GM21360 (cell line): ENCODE results near the gene FGF6.

Source experiments
- ATAC-seq: cut with Tn5 transposase; IDR thresholded peaks from one replicate; pipeline ENCODE4 v1.9.1; 2021; ENCODE audit warnings: mild to moderate bottlenecking, moderate library complexity; ENCODE audit not compliant: unreplicated experiment

The FGF6 gene

DNA sequence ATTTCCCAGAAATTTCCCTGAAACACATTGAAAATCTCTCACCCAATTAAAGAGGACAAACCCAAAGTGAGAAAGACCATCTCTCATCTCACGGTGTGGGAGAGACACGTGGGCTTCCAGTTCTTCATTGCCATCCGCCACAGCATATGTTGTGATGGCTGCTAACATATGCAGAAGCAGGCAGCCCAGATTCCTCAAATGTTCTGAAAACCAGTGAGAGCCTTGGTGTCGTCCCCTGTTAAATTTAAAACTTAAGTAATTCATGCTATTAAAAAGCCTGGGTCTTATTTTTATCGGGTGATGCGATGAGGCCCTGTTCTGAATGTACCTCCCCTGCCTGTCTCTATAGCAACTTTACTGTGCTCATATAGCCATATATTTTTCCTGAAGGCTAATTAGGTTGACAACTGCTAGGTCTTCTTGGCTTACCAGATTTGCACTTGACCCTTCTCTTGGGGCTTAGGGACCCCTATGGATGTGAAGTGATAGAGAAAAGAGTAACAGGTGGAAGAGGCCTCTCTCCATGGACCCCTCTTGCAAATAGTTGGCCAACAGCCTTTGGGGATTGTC is 2.8 kb upstream of the FGF6 start:
- ATAC-seq: no peak

DNA sequence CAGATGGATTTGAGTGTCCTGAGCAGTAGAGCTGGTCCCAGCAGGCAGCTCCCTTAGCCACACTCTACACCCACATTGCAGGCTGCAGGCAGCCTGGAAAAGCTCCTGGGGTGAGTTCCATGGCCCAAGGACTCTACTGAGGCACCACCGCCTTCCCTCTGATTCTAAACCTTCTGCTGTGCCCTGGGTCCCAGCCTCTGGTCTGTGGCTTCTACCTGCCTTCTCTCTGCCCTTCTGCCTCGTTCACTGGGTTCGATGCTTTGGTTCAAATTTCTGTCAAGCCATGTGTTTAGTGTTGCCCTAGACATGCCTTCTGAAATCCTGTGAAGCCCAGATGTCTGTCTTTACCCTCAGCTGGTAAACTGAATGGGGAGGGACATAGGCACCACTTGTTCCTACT is 1.5 kb upstream of the FGF6 start:
- ATAC-seq: no peak

DNA sequence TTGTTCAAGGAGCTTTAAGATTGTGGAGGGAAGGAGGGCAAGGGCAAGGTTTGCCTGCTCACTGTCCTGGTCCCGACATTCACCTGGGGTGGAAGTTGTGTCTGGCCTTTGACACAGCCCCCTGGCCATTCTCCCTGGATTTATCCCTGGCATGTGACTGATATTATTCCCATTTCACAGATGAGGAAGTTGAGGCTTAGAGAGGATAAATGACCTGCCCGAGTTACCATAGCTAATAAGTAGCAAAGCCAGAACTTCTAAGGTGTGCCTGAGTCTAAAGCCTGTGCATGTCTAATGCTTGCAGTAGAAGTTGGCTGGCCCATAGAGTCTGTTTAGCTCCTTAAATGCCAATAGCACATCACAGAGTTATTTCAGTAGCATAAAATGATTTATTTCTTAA is 720 bp upstream of the FGF6 start:
- no peak for ATAC-seq

DNA sequence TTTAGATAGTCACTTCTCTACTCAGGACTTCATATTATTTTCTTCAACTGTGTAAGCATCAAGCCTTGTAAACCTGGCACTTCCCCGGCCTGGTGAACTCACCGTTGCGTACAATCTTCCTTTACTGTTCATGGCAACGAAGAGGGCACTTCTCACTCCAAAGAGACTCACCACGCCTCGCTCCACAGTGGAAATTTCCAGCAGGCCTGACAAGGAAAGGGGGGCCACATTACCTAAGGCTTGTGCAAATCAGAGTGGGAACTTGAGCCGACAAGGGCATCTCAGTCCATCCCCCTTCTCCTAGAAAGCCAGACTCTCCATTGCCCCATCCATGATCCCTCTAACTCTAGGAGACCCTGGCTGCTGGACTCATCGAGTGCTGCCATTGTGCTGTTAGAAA is 1.6 kb downstream of the FGF6 start:
- no peak for ATAC-seq

DNA sequence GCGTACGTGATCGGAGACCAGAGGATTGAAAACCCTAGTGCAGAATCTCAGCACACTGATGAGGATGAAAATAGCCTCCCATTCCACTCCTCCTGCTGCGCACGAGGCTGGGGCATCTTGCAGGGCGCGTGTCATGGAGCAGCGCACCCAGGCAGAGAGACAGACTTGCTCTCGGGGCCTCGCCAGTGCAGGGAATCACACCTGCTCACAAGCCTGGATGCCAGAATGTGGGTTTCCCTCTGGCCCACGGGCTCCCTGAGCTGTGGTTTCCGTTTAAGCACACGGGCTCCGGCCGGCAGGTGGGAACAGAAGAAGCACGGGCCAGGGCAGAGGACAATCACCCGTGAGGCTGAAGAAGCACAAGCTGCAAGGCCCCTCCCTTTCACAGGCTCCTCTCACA is 2.0 kb downstream of the FGF6 start:
- ATAC-seq: no peak

DNA sequence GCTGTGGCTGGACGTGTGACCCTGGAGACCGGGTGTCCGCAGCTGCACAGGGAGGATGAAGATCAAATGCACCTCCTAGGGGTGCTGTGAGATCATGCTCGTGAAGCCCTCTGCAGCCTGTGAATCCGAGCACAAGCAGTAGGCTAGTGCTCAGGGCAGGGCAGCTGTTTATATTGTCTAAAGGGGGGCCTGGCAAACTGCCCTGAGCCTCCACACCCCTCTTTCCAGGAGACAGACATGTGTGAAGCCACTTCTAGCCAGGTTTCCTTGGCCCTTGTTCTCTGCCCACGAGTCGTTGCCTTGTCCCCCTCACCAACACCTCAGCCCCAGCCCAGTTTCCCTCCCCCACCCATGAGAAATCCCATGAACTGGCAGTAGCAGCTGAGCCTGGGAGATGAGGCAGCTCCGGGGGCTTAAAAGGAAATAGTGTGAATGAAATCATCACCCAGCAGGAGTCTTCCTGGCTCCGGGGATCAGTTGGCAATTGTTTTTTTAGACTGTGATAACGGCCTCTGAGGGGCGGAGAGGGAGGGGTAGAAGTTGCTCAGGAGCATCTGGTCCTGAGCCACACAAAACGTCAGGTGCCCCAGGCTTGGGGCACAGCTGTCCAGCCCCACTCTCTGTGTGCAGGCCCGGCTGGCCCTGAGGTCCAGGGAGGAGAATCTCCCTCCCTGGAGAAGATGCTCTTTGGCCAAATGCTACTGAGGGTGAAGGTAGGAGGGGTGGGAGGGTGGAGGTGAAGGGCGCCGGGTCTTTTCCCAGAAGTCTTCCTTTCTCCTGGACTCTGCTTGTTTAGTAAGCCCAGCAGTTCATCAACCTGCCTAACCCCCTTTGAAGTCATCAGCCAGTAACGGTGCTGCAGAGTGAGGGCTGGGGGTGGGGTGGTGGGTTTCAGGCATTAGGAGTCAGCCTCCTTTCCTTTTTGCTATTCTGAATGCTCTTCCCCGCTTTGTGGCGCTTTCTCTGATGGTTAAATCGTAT is 4.0 kb downstream of the FGF6 start:
- no peak for ATAC-seq

DNA sequence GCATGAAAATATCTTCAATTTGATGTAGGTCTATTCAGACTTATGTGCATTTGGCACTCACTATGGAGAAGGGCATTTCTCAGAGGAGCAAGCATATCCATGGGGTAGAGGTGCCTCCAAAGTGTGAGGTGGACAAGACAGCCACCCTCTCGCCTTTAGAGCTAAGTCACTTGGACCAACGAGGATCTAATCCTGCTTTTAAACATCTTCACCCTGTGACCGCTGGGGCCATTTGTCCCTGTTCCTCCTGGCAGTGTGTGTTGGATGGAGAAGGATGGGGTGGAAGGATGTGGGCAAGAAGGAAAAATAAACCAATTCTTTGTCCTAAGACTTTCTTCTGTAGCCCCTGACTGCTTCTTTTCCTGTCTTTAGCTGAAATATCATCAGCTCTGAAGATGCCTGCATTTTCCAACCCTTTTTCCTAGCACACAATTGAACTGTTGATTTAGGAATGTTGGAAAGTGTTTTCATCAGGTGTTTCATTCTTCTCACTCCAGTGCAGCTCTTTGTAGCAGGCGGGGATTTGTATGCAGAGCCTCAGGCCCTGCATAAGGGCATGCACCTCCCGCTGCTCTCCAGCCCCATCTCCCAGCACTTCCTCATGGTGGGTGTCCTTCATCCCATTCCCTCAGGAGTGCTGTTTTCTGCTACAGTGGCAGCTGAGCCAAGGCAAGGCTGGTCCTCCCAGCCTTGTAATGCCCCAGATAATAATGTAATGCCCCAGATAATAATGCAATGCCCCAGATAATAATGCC is 5.3 kb downstream of the FGF6 start:
- no peak for ATAC-seq

DNA sequence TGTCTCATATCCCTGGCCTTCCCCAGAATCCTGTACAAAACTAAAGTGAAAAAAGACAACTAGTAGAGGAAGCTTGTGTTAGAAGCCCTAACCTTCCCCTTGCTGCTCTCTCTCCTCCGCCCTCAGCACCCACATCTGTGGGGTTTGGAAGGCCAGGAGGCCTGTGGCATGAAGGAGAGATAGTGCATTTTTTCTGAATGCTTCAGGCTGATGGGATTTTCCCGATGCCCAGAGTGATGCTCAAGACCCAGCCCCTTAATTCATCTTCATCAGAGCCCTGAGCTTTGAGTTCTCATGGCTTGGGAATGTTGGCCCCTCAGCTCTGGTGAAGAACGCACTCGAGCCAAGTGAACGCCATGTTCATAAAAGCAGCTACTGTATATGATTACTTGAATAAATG is 5.9 kb downstream of the FGF6 start:
- no peak for ATAC-seq

DNA sequence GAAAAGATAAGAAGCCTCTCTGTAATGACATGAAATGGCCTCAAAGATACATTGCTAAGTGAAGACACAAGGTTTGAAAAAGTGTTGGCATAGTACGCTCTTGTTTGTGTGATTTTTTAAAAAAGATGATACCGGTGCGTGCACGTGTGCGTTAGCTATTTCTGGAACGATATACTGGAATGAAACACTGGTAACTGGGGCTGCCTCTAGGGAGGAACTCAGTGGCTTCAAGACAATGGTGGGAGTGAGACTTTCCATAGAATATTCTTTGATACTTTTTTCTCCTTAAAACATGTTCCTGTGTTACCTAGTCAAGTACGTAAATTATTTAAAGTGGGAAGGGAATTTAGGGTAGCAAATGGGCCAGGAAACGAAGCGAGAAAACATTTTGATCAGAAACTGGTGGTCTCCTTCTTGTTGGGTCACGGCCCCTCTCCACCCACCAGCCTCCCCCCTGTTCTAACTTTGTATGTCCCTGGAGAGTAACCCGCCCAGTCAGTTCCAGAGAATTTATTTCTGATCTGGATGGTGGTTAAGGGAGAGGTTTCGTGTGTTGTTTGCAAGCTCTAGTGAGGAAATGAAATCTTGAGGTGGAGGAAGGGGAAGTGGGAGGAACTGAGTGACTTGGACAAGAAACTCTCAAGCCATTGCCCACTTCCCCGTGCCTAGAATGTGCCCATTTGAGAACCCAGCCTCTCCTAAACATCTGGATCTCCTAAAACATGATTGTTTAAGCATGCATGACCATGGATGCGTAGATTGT is 6.6 kb downstream of the FGF6 start:
- ATAC-seq: no peak

DNA sequence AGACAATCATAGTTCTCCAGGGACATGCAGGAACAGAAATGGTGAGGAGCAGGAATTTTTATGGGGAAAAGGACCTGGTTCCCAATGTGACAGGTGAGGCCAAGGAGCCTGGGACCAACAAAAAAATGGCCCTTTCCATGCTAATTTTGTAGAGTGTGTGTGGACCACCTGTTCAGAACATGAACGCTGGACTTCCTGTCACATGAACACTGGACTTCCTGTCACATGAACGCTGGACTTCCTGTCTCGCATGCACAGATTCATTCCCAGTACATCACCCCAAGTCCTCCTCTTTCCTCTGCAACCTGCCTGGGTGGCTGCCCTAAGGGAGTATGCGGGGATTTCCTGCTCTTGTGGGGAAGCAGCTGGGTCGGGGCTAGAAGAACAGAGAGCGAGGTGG is 10.1 kb downstream of the FGF6 start:
- ATAC-seq: no peak

DNA sequence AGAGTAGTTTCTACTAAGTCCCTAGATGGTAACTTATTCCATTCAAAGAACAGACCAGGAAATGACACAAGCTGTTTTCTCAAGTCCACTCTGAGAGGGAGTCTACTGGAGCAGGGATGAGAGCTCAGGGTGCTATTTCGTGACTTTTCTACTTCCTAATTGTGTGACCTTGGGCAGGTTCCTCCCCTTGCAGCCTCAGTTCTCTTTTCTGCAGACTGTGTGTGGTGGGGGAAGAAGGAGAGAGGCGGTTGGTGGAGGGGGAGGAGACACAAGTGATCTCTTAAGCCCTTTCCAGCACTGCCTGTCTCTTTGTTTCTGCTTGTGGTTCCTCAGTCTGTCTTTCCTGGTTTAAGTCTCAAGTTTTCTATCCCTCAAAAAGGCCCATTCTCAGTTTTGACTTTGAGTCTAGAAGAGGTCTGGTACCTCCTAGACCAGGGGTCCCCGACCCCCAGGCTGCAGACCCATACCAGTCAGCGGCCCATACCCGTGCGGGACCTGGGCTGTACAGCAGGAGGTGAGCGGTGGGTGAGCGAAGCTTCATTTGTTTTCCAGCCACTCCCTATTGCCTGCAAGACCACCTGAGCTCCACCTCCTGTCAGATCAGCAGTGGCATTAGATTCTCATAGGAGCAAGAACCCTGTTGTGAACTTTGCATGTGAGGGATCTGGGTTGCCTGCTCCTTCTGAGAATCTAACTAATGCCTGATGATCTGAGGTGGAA is 10.7 kb downstream of the FGF6 start:
- no peak for ATAC-seq

DNA sequence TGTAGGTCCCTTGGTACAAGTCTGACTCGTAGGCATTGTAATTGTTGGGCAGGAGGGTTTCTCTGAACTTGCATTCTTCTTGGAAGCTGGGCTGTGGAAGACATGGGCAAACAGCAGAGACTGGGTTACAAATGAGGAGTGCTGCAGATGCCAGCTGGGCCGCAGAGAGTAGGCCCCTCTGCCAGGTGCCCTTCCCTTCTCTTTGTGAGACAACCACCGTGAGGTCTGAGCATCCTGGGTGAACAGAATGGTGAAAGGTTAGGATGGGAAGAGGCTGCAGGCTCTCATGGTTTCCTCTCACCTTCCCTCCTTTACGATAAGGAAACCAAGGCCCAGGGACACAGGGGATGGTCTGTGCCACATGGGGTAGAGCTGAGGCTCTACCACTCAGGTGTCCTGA is 11.3 kb downstream of the FGF6 start:
- no peak for ATAC-seq

DNA sequence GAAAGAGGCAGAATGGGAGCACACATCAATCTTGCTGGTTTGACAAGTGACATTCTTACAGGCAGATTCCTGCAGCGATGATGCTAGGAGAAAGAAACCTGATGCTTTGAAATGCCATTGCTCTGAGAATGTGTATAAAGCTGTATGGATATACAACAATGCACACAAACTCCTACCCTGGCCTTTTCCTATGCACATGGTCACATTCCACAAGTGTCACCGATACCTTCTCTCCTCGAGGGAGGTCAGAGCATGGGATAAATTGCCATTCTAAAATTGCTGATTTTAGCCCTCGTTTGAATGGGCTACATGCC is 11.9 kb downstream of the FGF6 start:
- no peak for ATAC-seq

DNA sequence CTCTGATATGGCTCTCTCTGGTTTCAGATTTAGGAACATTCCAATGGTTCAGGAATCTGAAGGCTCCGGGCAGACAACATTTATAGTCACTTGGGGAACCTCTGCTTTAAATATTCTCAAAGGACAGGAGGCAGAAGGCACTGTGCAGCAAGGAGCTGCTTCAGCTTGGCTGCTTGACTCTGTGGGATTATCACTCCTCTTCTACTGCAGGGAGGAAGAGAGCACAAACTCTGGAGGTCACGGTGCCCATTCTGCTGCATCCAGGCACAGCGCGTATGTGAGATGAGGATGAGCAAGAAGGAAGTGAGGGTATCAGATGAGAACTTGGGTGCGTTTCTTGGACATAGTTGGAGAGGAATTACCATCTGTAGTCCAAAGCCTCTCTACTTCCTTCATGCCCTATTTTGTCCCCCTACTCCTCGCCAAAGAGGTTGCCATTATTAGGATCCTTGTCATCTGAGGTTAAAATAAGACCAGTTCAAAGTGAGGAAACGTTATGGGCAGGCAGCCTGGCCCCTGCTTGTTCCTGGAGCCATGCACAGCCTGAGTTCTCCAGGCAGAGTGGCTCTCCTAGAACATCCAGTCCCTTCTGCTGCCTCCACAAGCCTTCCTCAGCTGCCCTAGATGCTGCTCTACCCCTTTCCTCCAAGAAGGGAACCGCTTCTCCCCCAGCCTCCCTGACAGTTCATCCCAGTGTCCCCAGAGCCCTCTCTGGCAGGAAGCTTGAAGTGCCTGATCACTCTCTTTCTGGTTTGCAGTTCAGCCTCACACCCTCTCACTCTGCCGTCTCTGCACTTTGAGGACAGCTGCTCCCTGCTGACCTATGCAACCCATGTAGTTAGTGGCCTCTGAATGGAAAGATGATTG is 12.5 kb downstream of the FGF6 start:
- ATAC-seq: no peak

DNA sequence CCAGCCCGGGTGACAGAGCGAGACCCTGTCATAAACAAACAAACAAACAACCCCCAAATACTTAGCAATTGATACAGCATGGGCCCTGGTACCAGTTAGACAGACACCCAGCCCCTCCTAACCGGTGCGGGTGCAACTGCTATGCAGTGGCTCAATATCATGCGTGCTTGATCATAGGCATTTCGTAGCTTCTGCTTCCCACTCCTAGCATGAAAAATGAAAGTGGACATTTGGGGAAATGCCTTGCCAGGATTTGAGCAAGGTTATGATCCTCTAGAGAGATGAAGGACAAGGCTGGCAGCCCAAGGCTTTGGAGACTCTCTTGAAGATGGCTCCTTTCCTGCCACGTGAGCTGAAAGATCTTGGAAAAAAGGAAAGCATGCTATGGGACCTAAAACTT is 13.7 kb downstream of the FGF6 start:
- ATAC-seq: no peak

DNA sequence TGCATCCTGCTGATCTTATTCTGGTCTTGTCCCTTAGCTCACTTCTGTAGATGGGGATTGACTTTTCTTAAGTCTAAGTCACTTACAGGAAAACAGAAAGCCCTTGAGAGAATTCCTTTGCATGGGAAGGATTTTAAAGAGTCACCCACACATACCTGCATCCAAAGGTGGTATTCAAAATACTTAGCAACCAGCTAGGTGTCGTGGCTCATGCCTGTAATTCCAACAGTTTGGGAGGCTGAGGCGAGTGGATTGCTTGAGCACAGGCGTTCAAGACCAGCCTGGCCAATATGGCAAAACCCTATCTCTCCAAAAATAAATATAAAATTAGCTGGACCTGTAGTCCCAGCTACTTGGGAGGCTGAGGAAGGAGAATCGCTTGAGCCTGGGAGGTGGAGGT is 14.2 kb downstream of the FGF6 start:
- no peak for ATAC-seq

DNA sequence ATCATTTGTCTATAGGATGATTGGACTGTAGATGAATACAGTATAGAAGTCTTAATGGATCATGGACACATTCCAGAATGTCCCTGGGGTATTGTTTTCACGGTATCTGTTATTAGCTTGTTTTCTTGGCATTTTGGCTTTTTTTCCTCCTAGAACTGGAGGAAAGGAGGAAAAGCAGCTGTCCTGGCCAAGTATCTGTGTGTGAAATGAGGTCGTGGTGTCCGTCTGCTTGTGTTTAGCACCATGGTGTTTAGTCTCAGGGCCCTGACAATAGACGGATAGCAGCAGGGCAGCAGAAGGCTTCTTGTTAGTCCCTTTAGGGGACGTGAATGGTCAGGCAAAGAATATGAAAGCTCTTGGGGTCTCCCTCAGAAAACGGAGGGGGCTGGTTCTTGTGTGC is 21.2 kb downstream of the FGF6 start:
- no peak for ATAC-seq

DNA sequence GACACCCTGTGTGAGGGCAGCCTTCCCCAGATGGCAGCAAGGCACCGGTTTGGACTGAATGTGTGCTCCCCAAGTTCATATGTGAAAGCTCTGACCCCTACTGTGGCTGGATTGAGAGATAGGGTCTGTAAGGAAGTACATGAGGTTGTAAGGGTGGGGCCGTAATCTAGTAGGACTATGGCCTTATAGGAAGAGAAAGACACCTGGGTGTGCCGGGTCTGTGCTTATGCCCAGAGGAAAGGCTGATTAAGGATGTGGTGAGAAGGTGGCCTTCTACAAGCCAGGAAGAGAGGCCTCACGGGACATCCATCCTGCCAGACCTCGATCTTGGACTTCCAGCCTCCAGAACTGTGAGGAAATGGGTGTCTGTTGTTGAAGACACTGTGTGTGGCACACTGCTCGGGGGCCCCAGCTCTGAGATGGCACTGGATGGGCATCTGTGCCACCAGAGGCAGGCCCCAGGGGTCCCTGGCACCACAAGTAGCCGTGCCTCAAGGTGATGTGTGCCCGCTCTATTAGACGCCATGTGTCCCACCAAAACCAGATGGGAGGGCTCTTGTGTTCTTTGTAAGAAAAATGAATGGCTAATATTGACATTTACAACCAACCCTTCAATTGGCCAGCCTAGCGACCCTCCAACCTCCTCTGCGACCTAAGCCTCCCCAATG is 22.0 kb downstream of the FGF6 start:
- ATAC-seq: no peak

DNA sequence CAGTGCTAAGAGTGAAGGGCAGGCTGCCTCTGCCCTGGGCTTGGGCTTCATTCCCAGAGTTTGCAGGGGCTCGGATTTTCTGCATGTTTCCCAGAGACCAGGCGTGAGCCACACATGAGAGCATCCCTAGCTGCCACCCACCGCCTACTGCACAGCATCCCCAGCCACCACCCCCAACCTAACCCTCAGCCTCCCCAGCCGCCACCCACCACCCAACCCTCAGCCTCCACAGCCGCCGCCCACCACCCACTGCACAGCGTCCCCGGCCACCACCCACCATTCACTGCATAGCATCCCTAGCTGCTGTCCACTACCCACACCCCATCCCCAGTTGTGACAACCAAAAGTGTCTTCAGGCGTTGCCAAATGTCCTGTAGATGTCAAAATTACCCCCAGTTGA is 22.6 kb downstream of the FGF6 start:
- no peak for ATAC-seq
